Stimulated activated CD4-positive, alpha-beta T cell treated with anti-CD3 and anti-CD28 coated beads, TNF-alpha, amount 100 ng/mL, for 48 hours (primary cell): Measurements from ENCODE around the gene RNU1-2.
"Not testable (repeated sequence)": the region's sequence is repeated elsewhere in the genome, so short reads cannot be mapped to it uniquely, and the experiment has no call there.

Experiments used
- DNase-seq, 3 donors: peaks; one replicate each; pipeline ENCODE4 v3.0.0-alpha.2; 2020; ENCODE audit warnings: low read depth in 3 of 3

RNU1-2 gene

DNA sequence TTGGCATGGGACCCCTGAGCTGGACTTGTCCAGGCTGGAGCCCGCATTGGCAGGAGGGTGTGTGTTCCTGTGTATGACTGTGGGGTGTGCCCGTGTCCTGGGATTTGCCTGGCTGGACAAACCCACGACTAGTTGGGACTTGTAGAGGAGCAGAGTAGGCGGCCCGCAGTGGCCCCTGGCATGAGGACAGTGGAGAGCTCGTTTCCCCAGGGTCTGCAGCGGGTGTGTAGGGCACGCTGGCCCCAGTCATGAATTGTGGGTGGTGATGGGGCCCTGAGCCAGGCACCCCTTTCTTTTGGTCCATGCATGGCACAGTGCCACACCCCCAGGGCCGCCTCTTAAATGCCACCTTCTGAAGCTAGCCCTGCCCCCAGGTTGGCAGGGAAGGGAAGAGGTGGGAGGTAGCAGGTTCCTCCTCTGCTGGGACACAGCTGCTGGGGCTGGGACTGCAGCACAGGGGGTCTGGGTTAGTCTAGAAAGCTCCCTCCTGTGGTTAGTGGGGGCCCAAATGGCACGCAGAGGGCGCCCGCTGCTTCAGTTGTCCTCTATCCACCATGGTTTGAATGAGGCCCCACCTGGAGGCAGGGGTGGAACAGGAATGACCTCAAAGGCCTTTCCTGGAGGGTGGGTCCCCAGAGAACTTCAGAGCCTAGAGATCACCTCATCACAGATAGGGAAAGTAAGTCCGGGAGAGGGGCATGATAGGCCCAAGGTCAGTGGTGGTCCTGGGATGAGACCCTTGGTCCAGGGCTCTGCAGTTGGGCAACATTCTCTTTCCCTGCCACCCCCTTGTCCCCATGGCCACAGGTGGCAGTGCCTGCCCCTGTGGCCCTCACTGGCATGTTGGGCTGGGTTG, 30.1 kb downstream of the RNU1-2 start:
- no peak for DNase-seq

DNA sequence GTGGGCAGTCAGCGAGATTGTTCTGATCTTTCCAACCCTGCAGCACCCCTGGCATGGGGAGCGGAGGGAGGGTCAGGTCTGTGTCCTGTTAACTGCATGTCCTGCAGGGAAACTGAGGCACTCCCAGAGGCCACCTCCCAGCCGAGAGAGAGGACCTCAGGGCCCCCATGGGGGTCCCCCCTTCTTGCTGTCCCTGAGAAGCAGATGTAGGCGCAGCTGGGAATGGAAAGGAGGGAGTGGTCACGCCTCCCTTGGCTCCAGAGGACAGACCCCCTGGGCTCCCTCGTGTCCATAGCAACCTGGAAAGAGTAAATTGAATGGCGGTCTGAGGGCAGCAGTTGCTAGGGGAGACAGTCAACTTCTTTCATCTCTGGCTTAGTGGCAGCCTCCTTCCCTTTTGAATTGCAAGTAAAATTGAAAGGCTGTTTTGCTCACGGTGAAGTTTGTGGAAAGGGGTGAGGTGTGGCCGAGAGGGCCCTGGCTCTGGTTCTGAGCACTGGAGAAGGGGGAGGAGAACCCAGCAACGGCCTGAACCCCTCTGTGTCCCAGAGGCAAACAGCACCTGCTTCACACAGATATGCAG, 30.8 kb downstream of the RNU1-2 start:
- no peak for DNase-seq

DNA sequence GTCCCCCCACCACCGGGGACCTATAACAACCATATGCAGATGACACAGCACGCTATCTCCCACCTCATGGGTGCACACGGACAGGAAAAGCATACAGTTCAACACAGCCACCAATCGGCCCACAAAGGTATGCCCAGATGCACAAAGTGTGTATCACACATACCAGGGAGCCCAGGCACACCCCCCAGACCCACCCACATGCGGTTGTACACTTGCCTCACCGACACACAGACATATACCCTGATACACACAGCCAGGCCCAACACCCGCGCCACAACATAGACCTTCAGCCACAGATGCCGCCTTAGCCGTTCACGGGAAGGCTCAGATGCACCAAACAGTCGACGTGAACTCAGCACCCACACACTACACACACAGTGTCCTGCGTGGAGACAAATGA, 31.5 kb downstream of the RNU1-2 start:
- no peak for DNase-seq

DNA sequence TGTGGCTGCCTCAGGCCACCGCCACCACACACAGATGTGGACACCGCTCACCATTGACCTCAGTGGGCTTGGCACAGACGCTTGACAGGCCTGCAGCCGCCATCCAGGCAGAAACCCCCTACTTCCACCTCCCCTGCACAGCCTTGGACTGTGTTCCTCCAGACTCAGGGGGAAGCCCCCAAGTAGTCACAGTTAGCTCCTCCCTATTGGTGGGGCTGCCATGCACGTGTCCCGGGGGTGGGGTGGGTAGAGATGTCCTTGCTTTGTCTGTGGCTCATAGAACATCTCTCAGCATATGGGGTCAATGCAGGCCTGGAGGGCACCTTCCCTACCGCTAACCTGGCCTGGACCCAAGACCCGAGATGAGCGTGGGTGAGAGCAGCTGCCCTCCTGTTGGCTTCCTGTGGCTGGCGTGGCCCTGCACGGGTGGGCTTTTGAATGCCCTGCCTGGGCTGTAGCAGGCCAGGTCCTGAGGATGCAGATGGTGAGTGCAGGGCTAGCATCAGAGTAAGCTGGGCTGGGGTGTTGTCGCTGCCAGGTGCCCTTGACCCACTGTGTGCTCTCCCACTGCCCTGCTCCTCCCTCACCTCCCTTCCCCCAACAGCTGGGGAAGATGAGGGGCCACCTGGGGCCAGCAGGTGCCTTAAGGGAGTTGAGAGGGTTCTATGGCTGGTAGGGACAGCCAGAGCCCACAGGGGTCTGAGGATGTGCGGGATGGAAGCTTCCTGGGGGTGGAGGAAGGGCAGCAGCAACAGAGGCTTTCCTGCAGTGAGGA, 32.1 kb downstream of the RNU1-2 start:
- no peak for DNase-seq

DNA sequence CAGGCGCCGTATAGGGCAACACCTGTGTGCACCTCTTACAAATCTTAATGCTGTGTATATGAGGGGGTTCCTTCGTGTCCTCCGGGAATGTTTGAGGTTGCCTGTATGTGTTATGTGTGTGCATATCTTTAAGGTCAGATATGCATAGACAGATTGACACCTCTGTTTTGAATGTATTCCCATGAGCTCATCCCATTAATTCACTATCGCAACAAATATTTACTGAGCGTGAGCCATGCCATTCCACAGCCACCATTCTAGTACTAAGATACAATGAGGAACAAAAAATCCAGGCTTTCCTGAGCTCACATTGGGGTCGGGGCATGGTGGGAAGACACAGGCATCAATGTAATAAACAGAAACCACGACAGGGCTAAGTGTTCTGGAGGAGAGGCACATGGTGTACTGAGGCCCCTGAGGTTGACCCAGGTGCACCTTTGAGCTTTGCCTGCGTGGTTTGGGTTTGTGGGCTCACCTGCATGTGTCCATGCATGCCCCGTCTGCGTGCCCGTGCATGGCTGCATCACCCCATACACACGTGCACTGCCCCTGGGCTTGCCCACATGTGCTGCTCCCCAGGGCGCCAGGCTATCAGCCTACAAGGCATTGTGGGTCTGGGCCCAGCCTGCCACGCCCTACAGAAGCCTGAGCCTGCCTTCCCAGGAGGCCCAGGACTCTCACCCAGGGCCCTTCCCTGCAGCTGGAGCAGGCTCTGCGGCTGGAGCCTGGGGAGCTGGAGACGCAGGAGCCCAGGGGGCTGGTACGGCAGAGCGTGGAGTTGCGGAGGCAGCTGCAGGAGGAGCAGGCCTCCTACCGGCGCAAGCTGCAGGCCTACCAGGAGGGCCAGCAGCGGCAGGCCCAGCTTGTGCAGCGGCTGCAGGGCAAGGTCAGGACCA, 33.6 kb downstream of the RNU1-2 start:
- DNase-seq, result not testable (repeated sequence)

DNA sequence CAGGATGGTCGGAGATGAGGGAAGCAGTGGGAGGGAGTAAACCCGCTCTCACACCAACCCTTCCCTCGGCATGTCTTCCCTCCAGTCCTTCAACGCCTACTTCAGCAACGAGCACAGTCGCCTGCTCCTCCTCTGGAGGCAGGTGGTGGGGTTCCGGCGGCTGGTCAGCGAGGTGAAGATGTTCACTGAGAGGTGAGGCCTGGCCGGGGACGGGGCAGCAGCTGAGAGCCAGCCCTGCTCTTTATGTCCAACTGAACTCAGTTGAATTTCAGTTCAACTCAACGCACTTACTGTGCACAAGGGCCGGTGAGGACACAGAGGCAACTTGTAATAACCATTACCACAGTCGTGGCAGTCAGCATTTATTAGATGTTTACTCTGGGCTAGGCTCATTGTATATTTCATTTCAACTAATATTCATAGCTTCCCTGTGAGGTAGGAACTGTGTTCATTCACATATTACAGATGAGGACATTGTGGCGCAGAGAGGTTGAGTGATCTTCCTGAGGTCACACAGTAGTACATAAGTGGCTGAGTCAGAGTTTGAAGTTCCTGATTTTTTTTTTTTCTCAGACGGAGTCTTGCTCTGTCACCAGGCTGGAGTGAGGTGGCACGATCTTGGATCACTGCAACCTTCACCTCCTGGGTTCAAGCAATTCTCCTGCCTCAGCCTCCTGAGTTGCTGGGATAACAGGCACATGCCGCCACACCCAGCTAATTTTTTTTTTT, 35.6 kb downstream of the RNU1-2 start:
- not testable (repeated sequence) for DNase-seq

DNA sequence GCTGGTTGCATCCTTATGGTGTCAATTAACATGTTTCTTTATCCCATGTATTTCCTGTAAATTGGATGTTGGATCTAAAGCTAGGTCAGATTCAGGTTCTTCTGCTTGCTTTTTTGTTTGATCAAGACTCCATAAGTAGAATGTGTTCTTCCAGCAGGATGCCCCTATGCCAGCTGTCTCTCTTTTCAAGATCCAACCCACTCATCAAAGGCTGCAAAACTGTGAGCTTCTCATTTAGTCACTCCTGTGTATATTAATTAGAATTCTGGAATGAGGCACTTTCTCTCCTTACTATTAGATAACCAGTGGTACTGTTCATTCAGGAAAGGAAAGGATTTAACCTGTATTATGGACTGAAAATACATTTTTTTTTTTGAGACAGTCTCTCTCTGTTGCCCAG, 38.2 kb downstream of the RNU1-2 start:
- not testable (repeated sequence) for DNase-seq

DNA sequence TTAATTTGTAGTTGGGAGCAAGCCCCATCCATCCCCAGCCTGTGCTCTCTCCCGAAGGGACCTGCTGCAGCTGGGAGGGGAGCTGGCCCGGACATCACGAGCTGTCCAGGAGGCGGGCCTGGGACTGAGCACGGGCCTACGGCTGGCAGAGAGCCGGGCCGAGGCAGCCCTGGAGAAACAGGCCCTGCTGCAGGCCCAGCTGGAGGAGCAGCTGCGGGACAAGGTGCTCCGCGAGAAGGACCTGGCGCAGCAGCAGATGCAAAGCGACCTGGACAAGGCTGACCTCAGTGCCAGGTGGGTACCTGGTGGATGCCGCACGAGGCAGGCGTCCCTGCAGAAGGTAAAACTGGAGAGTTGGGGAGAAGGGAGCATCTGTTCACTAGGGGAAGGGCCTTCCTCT, 40.8 kb downstream of the RNU1-2 start:
- not testable (repeated sequence) for DNase-seq

DNA sequence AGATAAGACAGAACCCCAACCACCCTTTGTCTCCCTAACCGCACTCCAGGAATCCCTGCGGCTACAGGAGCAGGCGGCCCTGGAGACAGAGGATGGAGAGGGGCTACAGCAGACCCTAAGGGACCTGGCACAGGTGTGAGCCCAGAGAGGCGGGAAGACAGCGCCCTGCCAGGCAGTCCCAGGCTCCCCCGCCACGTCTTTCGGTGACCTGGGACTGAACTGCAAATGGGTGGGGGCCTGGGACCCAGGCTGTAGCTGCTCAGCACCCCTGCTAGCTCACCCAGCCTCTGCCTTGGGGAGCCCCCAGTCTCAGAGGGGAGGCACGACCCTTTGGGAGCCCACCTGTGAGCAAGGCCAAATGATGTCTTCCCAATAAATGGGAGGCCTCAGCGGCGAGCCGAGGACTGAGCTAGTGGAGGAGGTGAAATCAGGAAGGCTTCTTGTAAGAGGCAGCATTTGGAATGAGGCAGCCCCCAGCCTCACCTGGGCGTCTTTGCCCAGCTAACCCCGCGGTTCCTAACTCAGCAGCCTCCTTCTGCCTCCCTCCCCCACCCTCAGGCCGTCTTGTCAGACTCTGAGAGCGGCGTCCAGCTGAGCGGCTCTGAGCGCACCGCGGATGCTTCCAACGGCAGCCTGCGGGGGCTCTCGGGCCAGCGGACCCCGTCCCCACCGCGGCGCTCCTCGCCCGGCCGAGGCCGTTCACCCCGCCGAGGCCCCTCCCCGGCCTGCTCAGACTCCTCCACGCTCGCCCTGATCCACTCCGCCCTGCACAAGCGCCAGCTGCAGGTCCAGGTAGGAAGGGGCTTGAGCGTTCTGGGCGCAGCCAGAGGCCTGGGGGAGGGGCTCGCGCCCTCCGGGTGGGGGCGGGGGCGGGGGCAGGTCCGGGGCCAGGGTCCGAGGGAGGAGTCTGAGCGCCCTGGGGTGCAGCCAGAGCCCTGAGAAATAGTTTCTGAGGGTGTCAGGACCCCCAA, 42.9 kb downstream of the RNU1-2 start:
- DNase-seq, result no peak

DNA sequence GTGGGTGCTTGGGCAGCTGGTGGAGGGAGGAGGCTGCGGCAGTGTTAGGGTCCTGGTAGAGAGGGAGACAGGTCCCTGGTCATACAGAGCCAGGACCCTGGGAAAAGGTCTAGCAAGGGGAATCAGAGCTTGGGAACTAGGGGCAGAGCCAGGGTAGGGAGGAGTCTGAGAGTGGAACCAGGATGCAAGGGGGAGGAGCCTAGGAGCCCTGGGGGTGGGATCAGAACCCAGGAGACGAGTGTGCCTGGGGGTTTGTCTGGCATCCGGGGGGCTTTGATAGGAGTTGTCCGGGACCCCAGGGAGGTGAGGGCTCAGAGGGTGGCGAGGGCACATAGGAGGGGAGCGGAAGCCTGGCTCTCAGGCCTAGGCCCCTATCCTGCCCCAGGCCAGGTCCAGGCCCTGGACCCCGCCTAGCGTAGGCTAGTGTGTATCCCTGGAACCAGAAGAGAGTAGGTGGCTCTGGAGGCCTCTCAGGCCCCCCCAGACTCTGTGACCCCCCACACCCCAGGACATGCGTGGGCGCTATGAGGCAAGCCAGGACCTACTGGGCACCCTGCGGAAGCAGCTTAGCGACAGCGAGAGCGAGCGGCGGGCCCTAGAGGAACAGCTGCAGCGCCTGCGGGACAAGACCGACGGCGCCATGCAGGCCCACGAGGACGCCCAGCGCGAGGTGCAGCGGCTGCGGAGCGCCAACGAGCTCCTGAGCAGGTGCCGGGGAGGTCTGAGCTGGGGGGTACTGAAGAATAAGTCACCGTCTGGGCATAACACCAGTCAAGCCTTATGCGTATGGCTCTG, 43.8 kb downstream of the RNU1-2 start:
- not testable (repeated sequence) for DNase-seq

DNA sequence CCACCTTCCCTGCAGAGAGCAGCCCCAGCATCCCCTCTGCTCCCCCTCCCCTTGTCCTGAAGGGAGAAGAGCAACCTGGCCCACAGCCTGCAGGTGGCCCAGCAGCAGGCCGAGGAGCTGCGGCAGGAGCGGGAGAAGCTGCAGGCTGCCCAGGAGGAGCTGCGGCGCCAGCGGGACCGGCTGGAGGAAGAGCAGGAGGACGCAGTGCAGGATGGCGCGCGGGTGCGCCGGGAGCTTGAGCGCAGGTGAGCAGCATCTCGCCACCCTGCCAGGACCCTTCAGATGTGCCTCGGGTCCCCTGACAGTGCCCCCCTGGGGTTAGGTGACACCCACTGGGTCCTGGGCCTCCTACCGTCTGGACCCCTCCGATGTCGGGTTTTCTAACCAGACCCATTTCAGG, 48.3 kb downstream of the RNU1-2 start:
- no peak for DNase-seq

DNA sequence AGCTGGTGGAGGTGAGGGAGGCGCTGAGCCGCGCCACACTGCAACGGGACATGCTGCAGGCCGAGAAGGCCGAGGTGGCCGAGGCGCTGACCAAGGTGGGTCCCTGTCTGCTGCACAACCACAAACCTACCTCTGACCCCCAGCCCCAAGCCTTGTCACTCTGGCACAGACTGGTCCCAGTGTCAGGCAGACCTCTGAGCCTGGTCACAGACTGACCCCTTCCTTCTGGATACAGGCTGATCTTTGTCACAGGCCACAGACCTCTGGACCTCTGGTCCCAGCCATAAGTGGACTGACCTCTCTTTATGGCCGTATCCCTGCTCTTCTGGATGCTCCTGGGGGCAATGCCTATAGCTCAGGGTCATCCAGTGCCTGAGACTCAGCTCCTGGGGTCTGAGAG, 49.7 kb downstream of the RNU1-2 start:
- DNase-seq, result not testable (repeated sequence)
